Fibroblast of skin of scalp (primary cell): Measurements from ENCODE around the gene SNAP47.

ENCODE experiments used
- DNase-seq: peaks from one replicate; pipeline ENCODE4 v3.0.0-alpha.2; 2013

Gene SNAP47

DNA sequence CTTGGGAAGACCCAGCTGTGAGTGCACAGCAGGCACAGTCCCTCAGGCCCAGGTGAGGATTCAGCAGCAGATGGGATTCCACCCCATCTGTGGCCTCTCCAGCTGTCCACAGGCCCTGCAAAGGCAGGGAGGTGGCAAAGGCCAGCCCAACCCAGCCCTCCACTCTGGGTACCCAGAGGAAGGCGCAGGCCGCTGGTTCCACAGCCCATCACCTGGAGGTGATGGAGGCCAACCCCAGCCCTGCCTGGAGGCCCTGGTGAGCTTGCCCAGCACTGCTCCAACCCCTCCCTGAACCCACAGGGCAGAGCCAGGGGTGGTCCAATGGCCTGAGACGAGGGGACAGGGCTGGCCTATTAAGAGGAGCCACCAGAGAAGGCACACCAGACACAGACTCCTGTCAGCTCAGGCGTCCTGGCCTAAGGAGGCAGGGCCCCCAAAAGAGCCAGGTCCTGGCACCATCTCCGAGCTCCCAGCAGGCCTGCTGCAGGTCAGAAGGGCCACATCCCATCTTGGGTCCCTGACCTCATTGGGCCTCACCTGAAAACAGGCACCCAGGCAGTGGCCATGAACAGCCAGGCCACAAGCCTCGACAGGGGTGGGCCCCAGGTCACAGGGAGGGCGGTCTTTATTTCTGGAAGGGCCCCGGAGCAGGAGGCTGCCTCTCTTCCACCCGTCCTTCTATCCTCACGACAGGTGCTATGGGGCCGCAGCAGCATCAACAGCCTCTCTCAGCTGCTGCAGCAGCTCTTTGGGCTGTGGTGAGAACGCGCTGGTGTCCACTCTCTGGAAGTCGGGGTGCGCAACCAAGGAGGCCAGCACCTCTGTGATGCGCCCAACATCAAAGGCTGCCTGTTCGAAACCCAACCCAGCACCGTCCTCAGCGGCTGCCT is 3.3 kb upstream of the SNAP47 start:
- DNase-seq = no peak

DNA sequence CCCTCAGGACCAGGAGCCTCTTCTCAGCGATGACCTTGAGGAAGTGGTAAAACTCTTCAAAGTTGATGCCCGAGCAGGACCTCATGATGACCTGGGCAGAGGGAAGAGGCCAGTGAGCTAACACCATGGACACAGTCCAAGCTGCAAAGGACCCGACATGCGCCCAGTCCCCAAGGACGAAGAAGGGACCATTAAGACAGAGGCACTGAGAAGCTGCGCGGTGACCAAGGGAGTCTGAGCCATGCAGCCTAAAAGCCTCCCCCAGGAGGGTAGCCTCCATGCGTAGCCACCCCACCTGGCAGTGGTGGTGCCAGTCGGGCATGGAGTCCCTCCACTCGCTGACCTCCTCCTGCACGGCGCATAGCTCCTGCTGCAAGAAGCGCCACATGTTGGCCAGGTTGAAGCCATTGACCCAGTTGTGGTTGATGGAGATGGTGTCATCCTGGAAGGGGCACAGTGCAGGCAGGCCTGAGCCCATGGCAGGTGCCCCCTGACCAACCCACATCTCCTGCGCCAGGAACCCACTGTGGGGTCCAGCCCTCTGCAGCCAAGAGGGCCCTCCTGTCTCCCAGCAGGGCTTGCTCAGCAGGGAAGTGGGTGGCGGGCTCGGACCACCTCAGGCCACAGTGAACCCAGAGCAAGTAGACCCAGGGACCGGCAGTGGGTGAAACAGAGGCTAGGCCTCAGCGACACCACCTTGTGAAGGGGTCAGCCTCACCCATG is 2.5 kb upstream of the SNAP47 start:
- DNase-seq = no peak

DNA sequence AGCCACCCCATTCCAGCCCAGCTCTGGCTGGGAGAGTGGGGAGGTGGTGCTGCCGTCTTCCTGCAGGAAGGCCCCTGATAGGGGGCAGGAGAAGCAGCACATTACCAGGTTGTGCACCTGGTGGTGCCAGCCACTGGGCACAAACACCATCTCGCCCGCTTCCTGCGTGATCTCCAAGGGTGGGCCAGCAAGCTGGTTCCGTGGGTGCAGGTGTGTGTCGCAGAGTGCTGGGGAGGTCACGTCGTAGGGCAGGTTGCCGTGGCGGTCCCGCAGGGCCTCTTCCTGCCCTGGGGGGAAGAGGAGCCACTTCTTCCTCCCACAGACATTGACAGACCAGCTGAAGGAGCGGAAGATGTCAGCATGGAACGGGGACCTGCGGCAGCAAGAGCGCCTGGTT is 1.9 kb upstream of the SNAP47 start:
- DNase-seq = no peak

DNA sequence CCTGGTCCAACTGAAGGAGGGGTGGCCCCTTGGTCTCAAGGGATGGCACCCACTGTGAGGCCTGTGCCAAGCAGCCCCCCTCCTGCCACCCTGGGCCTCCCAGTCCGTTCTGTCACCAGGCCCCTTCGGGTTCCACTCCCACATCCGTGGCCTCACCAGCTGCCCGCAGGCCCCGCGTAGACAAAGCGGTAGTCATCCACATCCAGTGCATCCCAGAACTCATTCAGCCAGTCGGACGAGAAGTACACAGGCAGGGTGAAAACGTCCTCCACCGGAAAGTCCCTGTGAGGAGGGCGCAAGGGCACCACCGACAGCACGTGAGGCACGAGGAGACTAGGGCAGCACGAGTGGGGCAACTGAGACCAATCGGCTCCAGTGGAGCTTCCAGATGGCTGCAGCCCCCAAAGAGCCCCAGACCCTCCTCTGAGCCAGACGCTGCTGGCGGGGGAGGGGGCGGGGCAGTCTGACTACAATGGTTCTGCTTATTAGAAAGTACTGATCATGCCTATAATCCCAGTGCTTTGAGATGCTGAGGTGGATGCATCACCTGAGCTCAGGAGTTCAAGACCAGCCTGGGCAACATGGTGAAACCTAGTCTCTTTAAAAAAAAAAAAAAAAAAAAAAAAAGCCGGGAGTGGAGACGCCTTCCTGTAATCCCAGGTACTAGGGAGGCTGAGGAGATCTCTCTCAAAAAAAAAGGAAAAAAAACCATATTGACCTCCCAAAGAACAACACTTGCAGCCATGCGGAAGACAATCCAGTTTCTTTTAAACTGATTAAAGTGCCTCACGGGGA is 1.3 kb upstream of the SNAP47 start:
- DNase-seq = no peak

DNA sequence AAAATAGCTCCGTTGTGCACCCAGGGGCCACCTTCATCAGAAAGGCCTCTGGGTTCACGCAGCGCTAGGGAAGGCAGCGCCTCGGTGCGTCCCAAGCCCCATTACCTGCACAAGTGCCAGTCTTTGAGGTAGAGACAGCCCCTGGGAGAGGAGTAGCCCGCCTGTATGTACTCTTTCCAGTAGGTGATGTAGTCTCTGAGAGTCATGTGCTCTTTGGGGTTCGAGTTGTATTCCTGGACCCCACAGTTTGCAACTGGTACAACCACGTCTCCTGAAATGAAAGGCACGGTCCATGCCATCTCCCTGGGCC is 734 bp upstream of the SNAP47 start:
- DNase-seq = no peak

DNA sequence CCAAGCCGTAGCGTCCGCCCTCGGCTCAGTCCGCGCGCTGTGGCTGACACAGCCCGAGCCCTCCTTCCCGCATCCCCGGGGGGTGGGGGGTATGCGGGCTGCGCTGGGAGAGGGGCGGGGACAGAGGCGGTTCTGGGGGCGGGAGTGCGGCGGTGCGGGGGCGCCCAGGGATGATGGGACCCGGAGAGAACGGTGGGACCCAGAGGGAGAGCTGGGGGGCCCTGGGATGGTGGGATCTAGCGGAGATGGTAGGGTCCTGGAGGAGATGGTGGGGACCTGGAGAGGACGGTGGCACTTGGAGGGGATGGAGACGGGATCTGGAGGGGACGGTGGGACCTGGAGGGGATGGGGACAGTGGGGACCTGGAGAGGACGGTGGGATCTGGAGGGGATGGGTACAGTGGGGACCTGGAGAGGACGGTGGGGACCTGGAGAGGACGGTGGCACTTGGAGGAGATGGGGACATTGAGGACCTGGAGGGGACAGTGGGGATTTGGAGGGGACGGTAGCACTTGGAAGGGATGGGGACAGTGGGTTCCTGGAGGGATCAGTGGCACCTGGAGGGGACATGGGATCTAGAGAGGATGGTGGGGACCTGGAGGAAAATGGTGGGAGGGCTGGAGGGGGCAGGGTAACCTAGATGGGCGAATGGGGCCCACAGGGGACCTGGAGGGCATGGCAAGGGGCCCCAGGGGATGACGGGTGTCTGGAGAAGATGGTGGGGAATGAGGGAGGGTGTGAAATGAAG is 477 bp downstream of the SNAP47 start:
- no peak for DNase-seq

GRCh38 chr1:227736814-227737432 is 1.7 kb downstream of the SNAP47 start:
- no peak for DNase-seq

GRCh38 chr1:227738820-227739219 is 3.6 kb downstream of the SNAP47 start:
- no peak for DNase-seq

DNA sequence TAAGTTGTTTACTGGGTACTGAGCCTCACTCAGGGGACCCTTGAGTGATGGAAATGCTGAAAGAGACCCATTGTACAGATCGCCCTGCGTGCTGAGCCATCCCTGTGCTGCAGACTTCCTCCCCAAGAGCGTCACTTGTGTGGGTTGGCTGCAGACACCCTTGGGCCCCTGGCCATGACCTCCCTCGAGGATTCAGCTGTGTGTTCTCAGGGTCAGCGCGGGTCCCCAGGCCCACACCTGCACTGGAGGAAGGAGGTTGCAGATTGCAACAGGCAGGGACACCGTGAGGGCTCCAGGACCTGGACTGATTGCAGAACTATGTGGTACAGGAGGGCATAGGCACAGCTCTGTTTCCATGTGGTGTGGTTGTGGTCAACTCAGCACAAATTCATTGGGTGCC is 4.4 kb downstream of the SNAP47 start:
- no peak for DNase-seq

- no peak for DNase-seq
Observed at GRCh38 chr1:227740401-227740960, 5.2 kb downstream of the SNAP47 start.

- DNase-seq = no peak
Observed at GRCh38 chr1:227741166-227741870, 6.1 kb downstream of the SNAP47 start.

- no peak for DNase-seq
Observed at GRCh38 chr1:227742738-227743715, 7.8 kb downstream of the SNAP47 start.

GRCh38 chr1:227744668-227745067 is 9.4 kb downstream of the SNAP47 start:
- DNase-seq = no peak

GRCh38 chr1:227745568-227746265 is 10.5 kb downstream of the SNAP47 start:
- DNase-seq = no peak

- DNase-seq = no peak
Observed at GRCh38 chr1:227746676-227747075, 11.4 kb downstream of the SNAP47 start.

DNA sequence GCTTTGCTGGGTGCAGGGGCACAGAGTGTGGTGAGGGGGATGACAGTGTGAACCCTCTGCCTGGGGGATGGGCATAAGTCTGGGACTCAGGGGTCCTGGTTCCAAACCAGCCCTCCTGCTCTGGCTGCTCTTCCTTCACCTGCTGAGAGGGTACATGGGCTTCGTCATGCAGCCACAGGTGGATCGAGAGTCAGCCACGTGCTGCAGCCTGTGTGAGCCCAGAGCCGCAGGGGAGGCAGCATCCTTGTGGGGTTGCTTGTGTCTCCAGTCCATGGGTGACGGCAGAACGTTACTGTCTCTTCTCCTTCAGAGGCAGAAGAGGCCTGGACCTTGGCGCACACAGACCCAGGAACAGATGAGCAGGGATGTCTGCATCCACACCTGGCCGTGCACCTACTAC is 12.1 kb downstream of the SNAP47 start:
- DNase-seq = no peak

GRCh38 chr1:227747948-227748495 is 12.8 kb downstream of the SNAP47 start:
- no peak for DNase-seq

DNA sequence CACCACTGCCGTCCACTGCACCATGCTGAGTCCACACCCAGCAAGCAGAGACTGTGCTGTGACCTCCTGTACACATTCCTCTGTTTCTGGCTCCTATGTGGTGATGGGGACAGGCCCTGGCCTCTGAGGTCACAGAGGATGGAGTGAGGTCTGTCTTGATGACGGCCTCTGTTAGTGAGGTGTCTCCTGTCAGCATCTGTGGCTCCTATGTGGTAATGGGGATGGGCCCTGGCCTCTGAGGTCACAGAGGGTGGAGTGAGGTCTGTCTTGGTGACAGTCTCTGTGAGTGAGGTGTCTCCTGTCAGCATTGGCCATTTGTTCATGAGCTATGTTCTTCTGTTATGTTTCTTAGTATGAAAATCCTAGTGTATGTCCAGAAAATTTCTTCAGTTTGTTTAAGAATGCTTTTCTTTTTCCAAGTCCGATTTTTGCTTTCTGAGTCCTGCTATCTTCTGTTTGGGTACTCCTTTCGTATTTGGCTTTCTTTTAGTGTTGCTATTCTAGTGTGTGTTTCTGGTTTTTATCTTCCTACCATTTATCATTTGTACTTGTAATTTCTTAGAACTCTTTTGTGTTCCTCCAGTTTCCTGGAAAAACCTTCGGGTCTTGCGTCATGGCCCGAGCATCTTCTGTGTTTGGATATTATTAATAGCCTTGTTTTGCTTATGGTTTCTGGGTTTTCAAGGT is 13.4 kb downstream of the SNAP47 start:
- DNase-seq = no peak
